SK-N-SH treated with all-trans-retinoic acid at 6 μM for 48 hours (cell line): ENCODE measurements around the gene ILK.

Source experiments
- OSR1 ChIP-seq: fragments of 250-450 bp; sonication (Bioruptor Pico); IDR thresholded peaks from 2 replicates; pipeline ENCODE4 v1.8.0; 2022; ENCODE audit warnings: moderate library complexity, mild to moderate bottlenecking, inconsistent platforms
- SNAI2 ChIP-seq: fragments of 250-450 bp; sonication (Bioruptor Pico); IDR thresholded peaks from 2 replicates; pipeline ENCODE4 v1.5.0; 2020; ENCODE audit warnings: mild to moderate bottlenecking, moderate library complexity
- ZFP30 ChIP-seq: fragments of 450-650 bp; formaldehyde crosslinking; IDR thresholded peaks from 2 replicates; pipeline ENCODE4 v1.5.0; 2022; ENCODE audit warnings: mild to moderate bottlenecking, moderate library complexity

GRCh38 chr11:6657346-6657745 is 53.8 kb downstream of the ILK start:
- TF ChIP-seq OSR1 (CRISPR knock-in tag) (no peak), ZFP30 (CRISPR knock-in tag) (no peak), SNAI2 (CRISPR knock-in tag) (no peak)
